ENCODE data around the gene ARPC5.

The ARPC5 gene

GRCh38 chr1:183593356-183593755, 42.2 kb downstream of the ARPC5 start:
- no peak for TF ChIP-seq CTCF (conservative IDR thresholded peaks at IDR 0.05; ENCODE audit: low read depth, low read length)
- no peak for DNase-seq (ENCODE audit: low read depth)
- no peak overlapping the region for H3K4me3 ChIP-seq (ENCODE audit: low read length)

GRCh38 chr1:183592733-183593132, 42.9 kb downstream of the ARPC5 start:
- TF ChIP-seq CTCF (conservative IDR thresholded peaks at IDR 0.05; ENCODE audit: low read depth, low read length): no peak
- DNase-seq (ENCODE audit: low read depth): no peak
- H3K4me3 ChIP-seq (ENCODE audit: low read length): no peak overlapping the region

GRCh38 chr1:183590244-183591191, 45.1 kb downstream of the ARPC5 start, which contains the start of gene NCF2:
TSS of gene NCF2 (minus strand) at chr1:183590459. CDS start at chr1:183590329, 130 bp downstream.
- H3K4me3 ChIP-seq (ENCODE audit: low read length): no peak within 1 kb of the TSS
- TF ChIP-seq CTCF (conservative IDR thresholded peaks at IDR 0.05; ENCODE audit: low read depth, low read length): no peak
- DNase-seq (ENCODE audit: low read depth): no peak

GRCh38 chr1:183589874-183590243, 45.7 kb downstream of the ARPC5 start:
- no peak for TF ChIP-seq CTCF (conservative IDR thresholded peaks at IDR 0.05; ENCODE audit: low read depth, low read length)

GRCh38 chr1:183589384-183589783, 46.2 kb downstream of the ARPC5 start:
- no peak for DNase-seq (ENCODE audit: low read depth)
- no peak overlapping the region for H3K4me3 ChIP-seq (ENCODE audit: low read length)
- TF ChIP-seq CTCF (conservative IDR thresholded peaks at IDR 0.05; ENCODE audit: low read depth, low read length): no peak

More at GRCh38 chr1:183589874-183590243, 45.7 kb downstream of the ARPC5 start:
- no peak for DNase-seq (ENCODE audit: low read depth)
- no peak overlapping the region for H3K4me3 ChIP-seq (ENCODE audit: low read length)

GRCh38 chr1:183588827-183589226, 46.8 kb downstream of the ARPC5 start:
- no peak for TF ChIP-seq CTCF (conservative IDR thresholded peaks at IDR 0.05; ENCODE audit: low read depth, low read length)
- H3K4me3 ChIP-seq (ENCODE audit: low read length): no peak overlapping the region
- DNase-seq (ENCODE audit: low read depth): no peak

GRCh38 chr1:183586926-183587325, 48.7 kb downstream of the ARPC5 start:
- TF ChIP-seq CTCF (conservative IDR thresholded peaks at IDR 0.05; ENCODE audit: low read depth, low read length): no peak
- no peak for DNase-seq (ENCODE audit: low read depth)
- no peak overlapping the region for H3K4me3 ChIP-seq (ENCODE audit: low read length)
